ENCODE measurements around the gene BTLA.
"Not testable (repeated sequence)": the region's sequence is repeated elsewhere in the genome, so short reads cannot be mapped to it uniquely, and the experiment has no call there.

BTLA gene

DNA sequence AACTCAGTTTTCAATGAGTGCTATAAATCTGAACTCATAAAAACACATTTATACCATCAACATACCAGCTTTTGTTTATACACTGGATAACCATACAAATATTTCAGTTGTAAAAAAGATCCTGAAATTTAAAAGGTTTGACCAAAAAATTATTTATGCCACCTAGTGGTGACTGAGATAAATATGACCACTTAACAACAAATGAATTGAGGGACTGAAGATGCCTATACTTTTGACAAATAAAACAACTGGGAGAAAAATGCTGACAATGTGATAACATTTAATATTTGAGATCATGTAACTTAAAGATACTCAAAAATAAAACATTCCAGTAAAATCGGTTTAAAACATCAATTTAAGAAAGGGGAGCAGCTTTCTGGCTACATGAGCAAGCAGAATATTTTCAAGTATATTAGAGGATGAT is 32.1 kb upstream of the BTLA start:
- Histone ChIP-seq H3K4me2 (ENCODE audit: low read depth, low read length) (no peak overlapping the region), H3K4me3 (ENCODE audit: low read length) (no peak overlapping the region), H4K20me1 (ENCODE audit: insufficient read depth, low read length) (no peaks in the 10 kb centered on the region), H2AFZ (ENCODE audit: low read length) (no peak overlapping the region), H3F3A (ENCODE audit: insufficient read depth, low read length) (peaks cover 8% of the 10 kb centered on the region; the same call in 1 of the 2 replicates), H3K27ac (ENCODE audit: low read length) (no peak overlapping the region), H3K4me1 (ENCODE audit: low read length) (no peaks in the 10 kb centered on the region), H3K79me2 (ENCODE audit: low read length) (no peaks in the 10 kb centered on the region), H3K9me2 (replicated peaks; ENCODE audit: insufficient read depth, low read length) (no peaks in the 10 kb centered on the region), H3K9ac (ENCODE audit: low read length) (no peak overlapping the region), H3K36me3 (replicated peaks; ENCODE audit: insufficient read depth, low read length) (no peaks in the 10 kb centered on the region; the same call in 1 of the 2 replicates), H3K27me3 (replicated peaks; ENCODE audit: insufficient read depth, low read length) (no peaks in the 10 kb centered on the region), H3K9me3 (replicated peaks; ENCODE audit: insufficient read depth, low read length) (no peaks in the 10 kb centered on the region)
- TF ChIP-seq EZH2 (optimal IDR thresholded peaks at IDR 0.05; ENCODE audit: low read depth, low read length) (no peak), CTCF (IDR thresholded peaks at IDR 0.05; ENCODE audit: low read length) (peak; percentile 60)
- peak; percentile 56 for DNase-seq

DNA sequence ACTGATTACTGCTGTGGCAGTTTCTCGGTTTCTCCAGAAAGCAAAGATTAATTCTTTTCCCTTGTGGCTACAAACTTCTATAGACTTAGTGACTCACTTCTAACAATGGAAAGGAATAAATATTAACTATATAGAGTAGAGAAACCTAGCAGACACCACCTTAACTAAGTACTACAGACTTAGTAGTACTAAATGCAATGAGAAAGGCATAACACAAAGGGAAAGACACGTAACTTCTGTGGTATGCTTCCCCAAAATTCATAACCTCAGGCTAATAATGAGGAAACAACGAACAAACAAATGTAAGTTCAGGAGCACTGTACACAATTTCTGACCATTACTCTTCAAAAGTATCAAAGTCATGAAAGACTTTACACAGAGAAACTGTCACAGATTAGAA is 31.3 kb upstream of the BTLA start:
- no peak for TF ChIP-seq EZH2phosphoT487 (IDR thresholded peaks at IDR 0.05; ENCODE audit: low read length)
- TF ChIP-seq EZH2 (optimal IDR thresholded peaks at IDR 0.05; ENCODE audit: low read depth, low read length): no peak
- TF ChIP-seq CTCF (IDR thresholded peaks at IDR 0.05; ENCODE audit: low read length): no peak
- H3K4me3 ChIP-seq (ENCODE audit: low read length): no peak overlapping the region
- no peak for DNase-seq

GRCh38 chr3:112524127-112524526 is 24.9 kb upstream of the BTLA start:
- not testable (repeated sequence) for H3F3A ChIP-seq (ENCODE audit: insufficient read depth, low read length); H3K79me2 ChIP-seq (ENCODE audit: low read length); H3K36me3 ChIP-seq (replicated peaks; ENCODE audit: insufficient read depth, low read length); H2AFZ ChIP-seq (ENCODE audit: low read length); H3K9me2 ChIP-seq (replicated peaks; ENCODE audit: insufficient read depth, low read length); DNase-seq; H4K20me1 ChIP-seq (ENCODE audit: insufficient read depth, low read length); H3K4me2 ChIP-seq (ENCODE audit: low read depth, low read length); H3K27ac ChIP-seq (ENCODE audit: low read length); H3K4me3 ChIP-seq (ENCODE audit: low read length); H3K27me3 ChIP-seq (replicated peaks; ENCODE audit: insufficient read depth, low read length); H3K9me3 ChIP-seq (replicated peaks; ENCODE audit: insufficient read depth, low read length); H3K4me1 ChIP-seq (ENCODE audit: low read length); H3K9ac ChIP-seq (ENCODE audit: low read length)

More for the DNA sequence above, 31.3 kb upstream of the BTLA start:
- Histone ChIP-seq H3K4me2 (ENCODE audit: low read depth, low read length) (no peak overlapping the region), H3K4me1 (ENCODE audit: low read length) (no peaks in the 10 kb centered on the region), H3K79me2 (ENCODE audit: low read length) (no peaks in the 10 kb centered on the region), H3K27me3 (replicated peaks; ENCODE audit: insufficient read depth, low read length) (no peaks in the 10 kb centered on the region), H3K36me3 (replicated peaks; ENCODE audit: insufficient read depth, low read length) (no peaks in the 10 kb centered on the region; the same call in 1 of the 2 replicates), H3K9me2 (replicated peaks; ENCODE audit: insufficient read depth, low read length) (no peaks in the 10 kb centered on the region), H3K27ac (ENCODE audit: low read length) (no peak overlapping the region), H2AFZ (ENCODE audit: low read length) (no peak overlapping the region), H4K20me1 (ENCODE audit: insufficient read depth, low read length) (no peaks in the 10 kb centered on the region), H3F3A (ENCODE audit: insufficient read depth, low read length) (peaks cover 8% of the 10 kb centered on the region; the same call in 1 of the 2 replicates), H3K9ac (ENCODE audit: low read length) (no peak overlapping the region), H3K9me3 (replicated peaks; ENCODE audit: insufficient read depth, low read length) (no peaks in the 10 kb centered on the region)

DNA sequence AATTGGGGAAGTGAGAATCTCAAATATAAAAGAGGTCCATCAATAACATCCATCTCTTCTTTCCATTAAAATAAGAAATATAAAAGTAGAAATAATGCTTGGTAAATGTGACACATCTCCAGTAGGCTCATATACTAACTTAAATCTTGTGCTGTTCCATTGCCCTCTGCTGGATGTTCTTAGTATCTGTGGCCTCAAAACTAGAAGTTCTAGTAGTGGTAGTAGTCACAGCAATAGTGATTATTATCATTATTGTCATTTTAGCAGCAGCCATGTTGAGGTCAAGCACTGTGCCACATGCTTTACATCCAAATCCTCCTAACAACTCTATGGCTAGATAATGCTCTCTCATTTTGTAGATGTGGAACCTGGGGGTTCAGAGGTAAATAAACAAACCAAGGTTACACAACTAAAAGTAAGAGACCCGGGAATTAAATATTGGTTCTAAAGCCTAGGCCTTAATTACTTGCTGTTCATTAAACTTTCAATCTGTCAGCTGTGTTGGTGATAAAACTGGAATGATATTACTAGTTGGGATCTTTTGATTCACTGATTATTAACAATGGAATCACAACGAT is 20.2 kb upstream of the BTLA start:
- H3K4me3 ChIP-seq (ENCODE audit: low read length): no peak overlapping the region
- no peaks in the 10 kb centered on the region for H3K79me2 ChIP-seq (ENCODE audit: low read length)
- no peaks in the 10 kb centered on the region for H3K27me3 ChIP-seq (replicated peaks; ENCODE audit: insufficient read depth, low read length)
- no peak overlapping the region for H3K4me2 ChIP-seq (ENCODE audit: low read depth, low read length)
- peak; percentile 76 for DNase-seq
- H3K9ac ChIP-seq (ENCODE audit: low read length): no peak overlapping the region
- H2AFZ ChIP-seq (ENCODE audit: low read length): no peak overlapping the region
- H3K9me3 ChIP-seq (replicated peaks; ENCODE audit: insufficient read depth, low read length): no peaks in the 10 kb centered on the region
- TF ChIP-seq CTCF (IDR thresholded peaks at IDR 0.05; ENCODE audit: low read length) (peak; percentile 78), EZH2phosphoT487 (IDR thresholded peaks at IDR 0.05; ENCODE audit: low read length) (no peak), EZH2 (optimal IDR thresholded peaks at IDR 0.05; ENCODE audit: low read depth, low read length) (no peak)
- no peaks in the 10 kb centered on the region for H4K20me1 ChIP-seq (ENCODE audit: insufficient read depth, low read length)
- peaks cover 7% of the 10 kb centered on the region for H3K4me1 ChIP-seq (ENCODE audit: low read length)
- H3K27ac ChIP-seq (ENCODE audit: low read length): no peak overlapping the region
- H3F3A ChIP-seq (ENCODE audit: insufficient read depth, low read length): 0 out of 2 replicates have a peak, but pooled peaks cover 4% of the 10 kb centered on the region
- no peaks in the 10 kb centered on the region for H3K36me3 ChIP-seq (replicated peaks; ENCODE audit: insufficient read depth, low read length)
- H3K9me2 ChIP-seq (replicated peaks; ENCODE audit: insufficient read depth, low read length): no peaks in the 10 kb centered on the region

DNA sequence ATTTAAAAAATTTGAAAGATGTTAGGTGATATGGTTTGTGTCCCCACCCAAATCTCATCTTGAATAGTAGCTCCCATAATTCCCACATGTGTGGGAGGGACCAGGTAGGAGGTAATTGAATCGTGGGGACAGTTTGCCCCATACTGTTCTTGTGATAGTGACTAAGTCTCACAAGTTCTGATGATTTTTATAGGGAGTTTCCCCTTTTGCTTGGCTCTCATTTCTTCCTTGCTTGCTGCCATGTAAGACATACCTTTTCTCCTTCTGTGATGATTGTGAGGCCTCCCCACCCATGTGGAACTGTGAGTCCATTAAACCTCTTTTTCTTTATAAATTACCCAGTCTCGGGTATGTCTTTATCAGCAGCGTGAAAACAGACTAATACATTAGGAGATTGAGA is 19.7 kb upstream of the BTLA start:
- H3F3A ChIP-seq (ENCODE audit: insufficient read depth, low read length); H3K36me3 ChIP-seq (replicated peaks; ENCODE audit: insufficient read depth, low read length); H3K27ac ChIP-seq (ENCODE audit: low read length); H3K9me3 ChIP-seq (replicated peaks; ENCODE audit: insufficient read depth, low read length); H4K20me1 ChIP-seq (ENCODE audit: insufficient read depth, low read length); DNase-seq; H3K27me3 ChIP-seq (replicated peaks; ENCODE audit: insufficient read depth, low read length); H3K4me2 ChIP-seq (ENCODE audit: low read depth, low read length); H3K79me2 ChIP-seq (ENCODE audit: low read length); H3K9ac ChIP-seq (ENCODE audit: low read length); H3K9me2 ChIP-seq (replicated peaks; ENCODE audit: insufficient read depth, low read length); H3K4me3 ChIP-seq (ENCODE audit: low read length); H2AFZ ChIP-seq (ENCODE audit: low read length): not testable (repeated sequence)
- peaks cover 11% of the 10 kb centered on the region for H3K4me1 ChIP-seq (ENCODE audit: low read length)
